GM15510 (cell line): ENCODE data around the gene IPCEF1.

Source experiments
- POLR2A ChIP-seq: IDR thresholded peaks from 3 replicates; pipeline ENCODE4 v1.6.1; 2011; ENCODE audit warnings: borderline replicate concordance; ENCODE audit not compliant: insufficient read length; ENCODE audit errors: extremely low read depth

IPCEF1 gene

GRCh38 chr6:154166140-154166539, 190.5 kb downstream of the IPCEF1 start:
- no peak for TF ChIP-seq POLR2A

GRCh38 chr6:154165478-154165877, 191.1 kb downstream of the IPCEF1 start:
- no peak for TF ChIP-seq POLR2A

GRCh38 chr6:154164397-154164796, 192.2 kb downstream of the IPCEF1 start:
- no peak for TF ChIP-seq POLR2A

GRCh38 chr6:154161689-154162088, 194.9 kb downstream of the IPCEF1 start:
- no peak for TF ChIP-seq POLR2A

GRCh38 chr6:154159126-154159525, 197.5 kb downstream of the IPCEF1 start:
- no peak for TF ChIP-seq POLR2A

- TF ChIP-seq POLR2A = no peak
Observed at GRCh38 chr6:154157706-154158105, 198.9 kb downstream of the IPCEF1 start.

GRCh38 chr6:154157082-154157481, 199.5 kb downstream of the IPCEF1 start:
- no peak for TF ChIP-seq POLR2A

GRCh38 chr6:154156135-154156896, 200.3 kb downstream of the IPCEF1 start:
- no peak for TF ChIP-seq POLR2A

- no peak for TF ChIP-seq POLR2A
Observed at GRCh38 chr6:154154389-154154967, 202.1 kb downstream of the IPCEF1 start.

- TF ChIP-seq POLR2A = no peak
Observed at GRCh38 chr6:154143753-154144152, 212.8 kb downstream of the IPCEF1 start.

GRCh38 chr6:154140743-154141142, 215.9 kb downstream of the IPCEF1 start:
- no peak for TF ChIP-seq POLR2A

- TF ChIP-seq POLR2A = no peak
Observed at GRCh38 chr6:154139892-154140291, 216.7 kb downstream of the IPCEF1 start.

GRCh38 chr6:154138793-154139192, 217.8 kb downstream of the IPCEF1 start:
- TF ChIP-seq POLR2A = no peak

GRCh38 chr6:154134471-154135147, 222.0 kb downstream of the IPCEF1 start:
- TF ChIP-seq POLR2A = no peak

- no peak for TF ChIP-seq POLR2A
Observed at GRCh38 chr6:154127657-154128056, 228.9 kb downstream of the IPCEF1 start.

- no peak for TF ChIP-seq POLR2A
Observed at GRCh38 chr6:154125421-154125820, 231.2 kb downstream of the IPCEF1 start.
